Measurements from ENCODE around the gene TCTN1.
"Not testable (repeated sequence)": the region's sequence is repeated elsewhere in the genome, so short reads cannot be mapped to it uniquely, and the experiment has no call there.

The TCTN1 gene

GRCh38 chr12:110574044-110574443 is 39.9 kb upstream of the TCTN1 start:
- Mint-ChIP-seq H3K27ac (peak overlapping the region in 1 of 3 experiments; percentile 41), H3K4me3 (no peak overlapping the region)

GRCh38 chr12:110574717-110575230 is 39.2 kb upstream of the TCTN1 start:
- peak overlapping the region in 1 of 3 experiments; percentile 92 for H3K27ac Mint-ChIP-seq
- H3K36me3 Mint-ChIP-seq (ENCODE audit: low read depth): peaks cover 19% of the 10 kb centered on the region
- H3K4me1 Mint-ChIP-seq: peaks cover 21% of the 10 kb centered on the region
- not testable (repeated sequence) for H3K27me3 Mint-ChIP-seq (ENCODE audit: low read depth); H3K4me3 Mint-ChIP-seq
- peaks cover 17% of the 10 kb centered on the region for H3K9me3 Mint-ChIP-seq

More at GRCh38 chr12:110574044-110574443, 39.9 kb upstream of the TCTN1 start:
- no peak for TF ChIP-seq CTCF (IDR thresholded peaks at IDR 0.05; ENCODE audit: unreplicated experiment in 3 of 3)
- Mint-ChIP-seq H3K36me3 (ENCODE audit: low read depth) (peaks cover 25% of the 10 kb centered on the region), H3K9me3 (peaks cover 20% of the 10 kb centered on the region), H3K27me3 (ENCODE audit: low read depth) (no peaks in the 10 kb centered on the region), H3K4me1 (peaks cover 21% of the 10 kb centered on the region)

GRCh38 chr12:110575326-110575725 is 38.6 kb upstream of the TCTN1 start:
- no peaks in the 10 kb centered on the region for H3K27me3 Mint-ChIP-seq (ENCODE audit: low read depth)
- peak overlapping the region; percentile 40 to 92 (median 46) for H3K27ac Mint-ChIP-seq
- peaks cover 15% of the 10 kb centered on the region for H3K9me3 Mint-ChIP-seq
- no peak for TF ChIP-seq CTCF (IDR thresholded peaks at IDR 0.05; ENCODE audit: unreplicated experiment in 3 of 3)
- H3K4me3 Mint-ChIP-seq: no peak overlapping the region
- H3K4me1 Mint-ChIP-seq: peaks cover 21% of the 10 kb centered on the region
- H3K36me3 Mint-ChIP-seq (ENCODE audit: low read depth): peaks cover 17% of the 10 kb centered on the region

- TF ChIP-seq CTCF (IDR thresholded peaks at IDR 0.05; ENCODE audit: unreplicated experiment in 3 of 3): no peak
- H3K27ac Mint-ChIP-seq: peak overlapping the region in 1 of 3 experiments; percentile 38
- H3K4me3 Mint-ChIP-seq: no peak overlapping the region
- H3K4me1 Mint-ChIP-seq: peaks cover 27% of the 10 kb centered on the region
- H3K27me3 Mint-ChIP-seq (ENCODE audit: low read depth): no peaks in the 10 kb centered on the region
- H3K36me3 Mint-ChIP-seq (ENCODE audit: low read depth): peaks cover 12% of the 10 kb centered on the region
- H3K9me3 Mint-ChIP-seq: peaks cover 9% of the 10 kb centered on the region
These were observed 37.4 kb upstream of the TCTN1 start for GRCh38 chr12:110576504-110576903.

- H3K4me3 Mint-ChIP-seq: peak overlapping the region; percentile 2 to 17 (median 3)
- peak overlapping the region in 1 of 3 experiments; percentile 41 for H3K27ac Mint-ChIP-seq
- peaks cover 33% of the 10 kb centered on the region for H3K4me1 Mint-ChIP-seq
- no peak for TF ChIP-seq CTCF (IDR thresholded peaks at IDR 0.05; ENCODE audit: unreplicated experiment in 3 of 3)
- H3K36me3 Mint-ChIP-seq (ENCODE audit: low read depth): peaks cover 5% of the 10 kb centered on the region
- no peaks in the 10 kb centered on the region for H3K27me3 Mint-ChIP-seq (ENCODE audit: low read depth)
- H3K9me3 Mint-ChIP-seq: no peaks in the 10 kb centered on the region
These were observed 35.9 kb upstream of the TCTN1 start for GRCh38 chr12:110577864-110578693.

- no peak for TF ChIP-seq CTCF (IDR thresholded peaks at IDR 0.05; ENCODE audit: unreplicated experiment in 3 of 3)
- Mint-ChIP-seq H3K4me1 (peaks cover 41% of the 10 kb centered on the region), H3K27me3 (ENCODE audit: low read depth) (no peaks in the 10 kb centered on the region), H3K27ac (peak overlapping the region in 1 of 3 experiments; percentile 41), H3K4me3 (peak overlapping the region in 2 of 3 experiments; percentile 23 to 54), H3K36me3 (ENCODE audit: low read depth) (peaks cover 5% of the 10 kb centered on the region), H3K9me3 (no peaks in the 10 kb centered on the region)
These were observed 35.0 kb upstream of the TCTN1 start for GRCh38 chr12:110578694-110579534.
